Measurements from ENCODE around the gene PYCARD.
"Not testable (repeated sequence)": the region's sequence is repeated elsewhere in the genome, so short reads cannot be mapped to it uniquely, and the experiment has no call there.

PYCARD gene

DNA sequence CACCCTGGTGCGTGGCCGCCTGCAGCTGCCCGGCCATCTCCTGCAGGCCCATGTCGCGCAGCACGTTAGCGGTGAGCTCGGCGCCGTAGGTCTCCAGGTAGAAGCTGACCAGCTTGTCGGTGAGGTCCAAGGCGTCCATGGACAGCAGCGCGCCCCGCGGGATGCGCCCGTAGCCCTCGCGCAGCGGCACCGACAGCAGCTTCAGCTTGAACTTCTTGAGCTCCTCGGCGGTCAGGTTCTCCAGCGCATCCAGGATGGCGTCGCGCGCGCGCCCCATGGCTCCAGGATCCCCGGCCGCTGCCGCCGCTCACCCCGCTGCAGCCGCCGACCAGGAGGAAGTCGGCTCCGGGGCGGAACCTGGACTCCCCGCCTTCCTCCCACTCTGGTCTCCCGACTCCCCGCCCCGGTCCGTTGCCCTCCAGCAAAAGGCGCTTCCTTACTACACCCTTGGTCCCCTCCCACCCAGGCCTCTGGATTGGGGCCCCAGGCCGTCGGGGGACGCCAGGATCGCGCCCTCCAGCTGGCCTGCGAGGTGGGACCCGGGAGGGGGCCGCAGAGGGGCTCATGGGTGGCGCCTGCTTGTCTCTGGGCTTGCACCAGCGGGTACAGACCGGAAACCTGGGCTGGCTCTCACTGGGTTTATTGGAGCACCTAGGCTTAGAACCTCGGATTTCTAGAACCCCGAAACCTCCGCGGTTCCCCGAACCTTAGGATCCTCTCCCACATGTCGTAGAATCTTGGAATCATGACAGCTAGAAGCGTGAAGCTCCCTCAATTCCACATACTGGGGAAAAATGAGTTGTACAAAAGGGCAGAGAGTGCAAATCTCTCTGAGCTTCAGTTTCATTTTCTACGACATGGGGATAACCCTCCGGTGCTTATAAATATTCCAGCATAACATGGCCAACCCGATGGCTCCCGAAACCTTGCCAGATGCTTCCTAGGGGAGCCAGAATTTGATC, at the start of gene PYCARD:
Gene PYCARD (minus strand): TSS at position 347 of the 962 bp plus-strand sequence. CDS start 70 bp downstream, at position 277.
- TF ChIP-seq, protein P1, sequence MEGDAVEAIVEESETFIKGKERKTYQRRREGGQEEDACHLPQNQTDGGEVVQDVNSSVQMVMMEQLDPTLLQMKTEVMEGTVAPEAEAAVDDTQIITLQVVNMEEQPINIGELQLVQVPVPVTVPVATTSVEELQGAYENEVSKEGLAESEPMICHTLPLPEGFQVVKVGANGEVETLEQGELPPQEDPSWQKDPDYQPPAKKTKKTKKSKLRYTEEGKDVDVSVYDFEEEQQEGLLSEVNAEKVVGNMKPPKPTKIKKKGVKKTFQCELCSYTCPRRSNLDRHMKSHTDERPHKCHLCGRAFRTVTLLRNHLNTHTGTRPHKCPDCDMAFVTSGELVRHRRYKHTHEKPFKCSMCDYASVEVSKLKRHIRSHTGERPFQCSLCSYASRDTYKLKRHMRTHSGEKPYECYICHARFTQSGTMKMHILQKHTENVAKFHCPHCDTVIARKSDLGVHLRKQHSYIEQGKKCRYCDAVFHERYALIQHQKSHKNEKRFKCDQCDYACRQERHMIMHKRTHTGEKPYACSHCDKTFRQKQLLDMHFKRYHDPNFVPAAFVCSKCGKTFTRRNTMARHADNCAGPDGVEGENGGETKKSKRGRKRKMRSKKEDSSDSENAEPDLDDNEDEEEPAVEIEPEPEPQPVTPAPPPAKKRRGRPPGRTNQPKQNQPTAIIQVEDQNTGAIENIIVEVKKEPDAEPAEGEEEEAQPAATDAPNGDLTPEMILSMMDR (conservative IDR thresholded peaks at IDR 0.05): no peak
- TF ChIP-seq ZFX (IDR thresholded peaks at IDR 0.05): no peak
- no peak within 1 kb of the TSS for H3K27ac ChIP-seq

DNA sequence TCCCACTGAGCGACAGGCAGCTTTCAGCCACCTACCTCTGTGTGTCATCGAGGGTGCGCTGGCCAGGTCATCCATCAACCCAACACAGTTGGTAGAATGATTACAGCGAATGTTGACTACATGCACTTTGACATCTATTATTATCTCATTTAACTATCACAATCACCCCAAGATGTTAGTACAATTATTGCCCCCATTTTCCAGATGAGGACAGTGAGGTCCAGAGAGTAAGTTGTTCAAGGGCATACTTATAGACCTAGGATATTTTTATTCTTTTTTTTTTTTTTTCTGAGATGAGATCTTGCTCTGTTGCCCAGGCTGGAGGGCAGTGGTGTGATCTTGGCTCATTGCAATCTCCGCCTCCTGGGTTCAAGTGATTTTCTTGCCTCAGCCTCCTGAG, 48.9 kb upstream of the PYCARD start:
- TF ChIP-seq ZFX (IDR thresholded peaks at IDR 0.05): no peak
- TF ChIP-seq, protein P1 (conservative IDR thresholded peaks at IDR 0.05): no peak
- H3K27ac ChIP-seq: no peak overlapping the region

DNA sequence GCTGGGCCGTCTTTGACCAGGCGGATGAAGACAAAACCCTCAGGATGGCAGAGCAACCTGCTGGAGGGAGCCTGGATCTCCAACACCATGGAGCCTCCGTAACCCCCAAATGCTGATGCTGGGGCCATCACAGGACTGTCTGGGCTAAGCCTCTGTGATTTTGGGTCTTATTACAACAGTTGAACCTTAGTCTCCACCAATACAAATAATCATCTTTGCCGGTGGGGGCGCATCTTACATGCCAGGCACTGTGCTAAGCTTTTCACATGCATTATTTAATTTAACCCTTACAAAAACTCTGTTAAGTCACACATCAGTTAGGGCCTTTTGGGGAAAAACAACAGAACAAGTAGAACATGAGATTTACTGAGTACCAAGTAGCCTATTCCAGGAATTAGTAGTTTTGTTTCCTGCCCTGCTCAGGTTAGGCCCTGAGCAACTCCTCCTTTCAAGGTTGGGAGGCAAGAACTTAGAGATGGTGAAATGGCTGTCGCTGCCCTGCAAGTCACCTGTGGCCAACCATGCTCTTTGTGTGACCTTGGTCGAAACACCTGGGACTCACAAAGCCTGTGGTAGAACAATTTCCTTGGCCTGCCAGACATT, 48.3 kb upstream of the PYCARD start:
- TF ChIP-seq, protein P1 (conservative IDR thresholded peaks at IDR 0.05): no peak
- no peak for TF ChIP-seq ZFX (IDR thresholded peaks at IDR 0.05)
- H3K27ac ChIP-seq: no peak overlapping the region

DNA sequence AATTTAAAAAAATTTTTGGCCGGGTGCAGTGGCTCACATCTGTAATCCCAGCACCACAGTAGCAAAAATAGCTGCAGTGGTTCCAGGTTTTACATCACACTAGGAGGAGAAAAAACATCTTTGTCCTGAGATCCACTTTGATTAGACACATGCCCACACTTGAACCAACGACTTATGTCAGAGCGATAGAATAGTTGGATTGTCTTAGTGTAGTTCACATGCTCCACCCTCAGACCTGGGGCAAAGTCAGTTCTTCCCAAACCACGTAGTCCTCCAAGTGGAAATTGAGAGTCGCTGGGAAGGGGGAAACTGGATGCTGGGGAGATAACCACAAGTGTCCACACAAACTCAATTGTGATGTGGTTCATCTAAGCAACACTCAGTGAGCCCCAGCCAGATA, 45.8 kb upstream of the PYCARD start:
- no peak overlapping the region for H3K27ac ChIP-seq
- TF ChIP-seq ZFX (IDR thresholded peaks at IDR 0.05): no peak

DNA sequence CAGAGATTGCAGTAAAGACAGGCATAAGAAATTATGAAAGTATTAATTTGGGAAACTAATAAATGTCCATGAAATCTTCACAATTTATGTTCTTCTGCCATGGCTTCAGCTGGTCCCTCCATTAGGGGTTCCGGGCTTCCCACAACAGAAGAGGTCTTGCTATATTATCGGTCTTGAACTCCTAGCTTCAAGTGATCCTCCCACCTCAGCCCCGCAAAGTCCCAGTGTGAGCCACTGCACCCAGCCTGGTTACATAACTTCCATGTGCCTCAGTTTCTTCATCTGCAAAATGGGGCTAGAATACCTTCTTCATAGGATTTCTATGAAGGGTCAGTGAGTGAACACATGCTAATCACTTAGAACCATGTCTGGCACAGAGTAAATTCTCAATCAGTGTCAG, 43.7 kb upstream of the PYCARD start:
- H3K27ac ChIP-seq: no peak overlapping the region
- TF ChIP-seq, protein P1 (conservative IDR thresholded peaks at IDR 0.05): no peak
- no peak for TF ChIP-seq ZFX (IDR thresholded peaks at IDR 0.05)

DNA sequence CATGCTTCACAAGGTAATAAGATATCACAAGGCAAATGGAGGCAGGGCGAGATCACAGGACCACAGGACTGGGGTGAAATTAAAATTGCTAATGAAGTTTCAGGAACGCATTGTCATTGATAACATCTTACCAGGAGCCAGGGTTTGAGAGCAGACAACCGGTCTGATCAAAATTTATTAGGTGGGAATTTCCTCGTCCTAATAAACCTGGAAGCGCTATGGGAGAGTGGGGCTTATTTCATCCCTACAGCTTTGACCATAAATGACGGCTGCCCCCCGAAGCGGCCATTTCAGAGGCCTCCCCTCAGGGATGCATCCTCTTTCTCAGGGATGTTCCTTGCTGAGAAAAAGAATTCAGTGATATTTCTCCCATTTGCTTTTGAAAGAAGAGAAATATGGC, 43.0 kb upstream of the PYCARD start:
- not testable (repeated sequence) for H3K27ac ChIP-seq

DNA sequence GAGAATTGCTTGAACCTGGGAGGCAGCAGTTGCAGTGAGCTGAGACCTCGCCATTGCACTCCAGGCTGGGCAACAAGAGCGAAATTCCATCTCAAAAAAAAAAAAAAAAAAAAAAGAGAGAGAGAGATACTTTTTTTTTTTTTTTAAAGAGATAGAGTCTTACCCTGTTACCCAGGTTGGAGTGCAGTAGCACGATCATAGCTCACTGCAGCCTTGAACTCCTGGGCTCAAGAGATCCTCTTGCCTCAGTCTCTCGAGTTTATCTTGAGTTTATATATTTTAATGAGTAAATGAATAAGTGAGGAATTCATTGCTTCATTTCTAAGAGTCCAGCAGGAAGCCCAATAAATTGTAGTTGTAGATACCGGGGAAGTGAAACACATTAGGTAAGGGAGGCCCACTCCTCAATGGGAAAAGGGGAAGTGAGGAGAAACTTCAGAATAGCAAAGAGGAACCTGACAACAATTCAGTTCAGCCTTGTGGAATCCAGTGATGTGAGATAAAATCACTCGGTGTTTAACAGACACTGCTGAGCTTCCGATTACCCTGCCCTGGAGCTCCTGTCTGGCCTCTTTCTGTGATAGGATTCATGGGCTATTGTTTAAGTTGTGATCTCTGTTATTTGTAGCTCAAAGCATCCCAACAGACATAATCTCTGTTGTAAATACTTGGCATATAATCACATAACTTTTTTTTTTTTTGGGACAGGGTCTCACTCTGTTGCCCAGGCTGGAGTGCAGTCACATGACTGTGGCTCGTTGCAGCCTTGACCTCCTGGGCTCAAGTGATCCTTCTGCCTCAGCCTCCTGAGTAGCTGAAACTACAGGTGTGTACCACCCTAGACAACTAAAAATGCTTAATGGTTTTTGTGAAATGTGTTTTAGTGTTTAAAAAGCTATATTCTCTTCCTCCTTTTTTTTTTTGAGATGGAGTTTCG, 41.4 kb upstream of the PYCARD start:
- no peak overlapping the region for H3K27ac ChIP-seq
- TF ChIP-seq ZFX (IDR thresholded peaks at IDR 0.05): no peak
- TF ChIP-seq, protein P1 (conservative IDR thresholded peaks at IDR 0.05): no peak

DNA sequence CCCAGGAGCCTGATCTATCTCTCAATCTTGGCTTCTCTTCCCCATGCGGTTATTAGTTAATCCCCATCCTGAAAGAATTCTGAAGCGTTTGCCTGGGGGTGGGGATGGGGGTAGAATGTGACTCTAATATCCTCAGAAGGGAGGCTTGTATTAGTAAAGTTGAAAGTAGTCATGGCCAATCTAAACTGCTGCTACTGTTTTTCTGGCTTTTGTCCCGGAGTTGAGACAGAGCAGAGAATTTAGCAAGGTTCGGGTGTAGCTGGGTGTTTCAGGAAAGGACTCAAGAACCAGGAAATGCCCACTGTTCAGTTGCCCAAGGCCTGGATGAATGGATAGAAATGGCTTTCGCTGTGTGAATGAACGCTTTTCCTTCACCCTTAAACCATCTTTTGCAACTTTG, 39.6 kb upstream of the PYCARD start:
- H3K27ac ChIP-seq: no peak overlapping the region
- no peak for TF ChIP-seq ZFX (IDR thresholded peaks at IDR 0.05)
- TF ChIP-seq, protein P1 (conservative IDR thresholded peaks at IDR 0.05): no peak
